Measurements from ENCODE around the gene CCL4. TPM values are rescaled to one million over a fixed set of nuclear protein-coding genes. Genes with fewer than 3 reads are reported as not detected.
A peak's percentile ranks its signal among the peaks of the same experiment; 100 is the strongest.

The CCL4 gene
- total and polyA plus RNA-seq, 7 experiments from 2014 or later, result 0.74 to 35.6 (median 2.2) TPM

GRCh38 chr17:36153895-36154610, 50.4 kb downstream of the CCL4 start:
- Histone ChIP-seq H3K27ac (ENCODE audit: low read depth, low read length) (no peak overlapping the region), H3K4me1 (ENCODE audit: control insufficient read depth in 2 of 2, insufficient read depth in 2 of 2, low read length in 2 of 2) (no peaks in the 10 kb centered on the region), H3K9me3 (ENCODE audit: control insufficient read depth in 2 of 3, low read length in 3 of 3) (no peaks in the 10 kb centered on the region), H3K36me3 (ENCODE audit: control insufficient read depth in 2 of 3, insufficient read depth in 3 of 3, low read length in 3 of 3) (no peaks in the 10 kb centered on the region), H3K27me3 (ENCODE audit: control insufficient read depth in 2 of 2, insufficient read depth in 2 of 2, low read length in 2 of 2) (no peaks in the 10 kb centered on the region), H3K4me3 (ENCODE audit: low read length) (no peak overlapping the region)
- intact Hi-C loops (cut with micrococcal nuclease), result no loop called here
- H3K27me3 Mint-ChIP-seq, result peaks cover 11 to 48% (median 24%) of the 10 kb centered on the region in 5 donors
- H3K4me1 Mint-ChIP-seq, result peaks cover 0 to 7% (median 2%) of the 10 kb centered on the region in 7 donors
- no peaks in the 10 kb centered on the region for H3K36me3 Mint-ChIP-seq
- ChIA-PET CTCF (no interaction called here), POLR2A (no interaction called here)
- no peaks in the 10 kb centered on the region for H3K9me3 Mint-ChIP-seq
- no peak overlapping the region for H3K4me3 Mint-ChIP-seq
- peak; percentile 25 for ATAC-seq
- no peak for DNase-seq
- peak overlapping the region in 2 of 9 donors; percentile 26 to 33 for H3K27ac Mint-ChIP-seq

Other genes starting within 250 kb of the CCL4 start
- gene HEATR9, start 234.9 kb upstream of the CCL4 start, total RNA-seq, result 1 to 10 TPM in 1 of 5 experiments, under 1 TPM in 1, not detected in 3; 0.22 to 1.9 TPM
- gene HEATR9, start 234.9 kb upstream of the CCL4 start, polyA plus RNA-seq, result under 1 TPM in 1 of 2 donors, not detected in 1; 0.09 TPM
- 100 to 1,000 TPM in 1 of 5 experiments, 10 to 100 TPM in 4; 17.0 to 192 (median 29.1) TPM for gene CCL5, start 223.5 kb upstream of the CCL4 start, total RNA-seq
- 1 to 10 TPM; 2.8 to 4.1 TPM for gene CCL5, start 223.5 kb upstream of the CCL4 start, polyA plus RNA-seq
- gene RDM1, start 173.1 kb upstream of the CCL4 start, total RNA-seq, result 1 to 10 TPM in 1 of 5 experiments, not detected in 4; 6.9 TPM
- gene RDM1, start 173.1 kb upstream of the CCL4 start, polyA plus RNA-seq, result under 1 TPM in 1 of 2 donors, not detected in 1; 0.39 TPM
- gene LYZL6, start 160.1 kb upstream of the CCL4 start, total RNA-seq, result not detected
- not detected for gene LYZL6, start 160.1 kb upstream of the CCL4 start, polyA plus RNA-seq
- gene CCL16, start 122.3 kb upstream of the CCL4 start, total RNA-seq, result not detected
- not detected for gene CCL16, start 122.3 kb upstream of the CCL4 start, polyA plus RNA-seq
- not detected for gene CCL14, start 117.1 kb upstream of the CCL4 start, total RNA-seq
- gene CCL14, start 117.1 kb upstream of the CCL4 start, polyA plus RNA-seq, result not detected
- gene CCL15, start 102.3 kb upstream of the CCL4 start, total RNA-seq, result not detected
- gene CCL15, start 102.3 kb upstream of the CCL4 start, polyA plus RNA-seq, result not detected
- gene CCL23, start 85.9 kb upstream of the CCL4 start, total RNA-seq, result not detected
- gene CCL23, start 85.9 kb upstream of the CCL4 start, polyA plus RNA-seq, result not detected
- not detected for gene CCL18, start 39.6 kb upstream of the CCL4 start, total RNA-seq
- gene CCL18, start 39.6 kb upstream of the CCL4 start, polyA plus RNA-seq, result not detected
- 10 to 100 TPM in 3 of 5 experiments, 1 to 10 TPM in 2; 1.6 to 72.5 (median 44.0) TPM for gene CCL3, start 13.7 kb upstream of the CCL4 start, total RNA-seq
- gene CCL3, start 13.7 kb upstream of the CCL4 start, polyA plus RNA-seq, result not detected
- 10 to 100 TPM in 2 of 5 experiments, 1 to 10 TPM in 3; 4.0 to 13.3 (median 9.7) TPM for gene TBC1D3B, start 72.8 kb downstream of the CCL4 start, total RNA-seq
- not detected for gene TBC1D3B, start 72.8 kb downstream of the CCL4 start, polyA plus RNA-seq
- 10 to 100 TPM in 2 of 5 experiments, 1 to 10 TPM in 1, under 1 TPM in 1, not detected in 1; 0.70 to 57.5 (median 17.7) TPM for gene CCL3L1, start 92.9 kb downstream of the CCL4 start, total RNA-seq
- not detected for gene CCL3L1, start 92.9 kb downstream of the CCL4 start, polyA plus RNA-seq
- 10 to 100 TPM in 1 of 5 experiments, 1 to 10 TPM in 2, not detected in 2; 5.3 to 10.0 (median 9.7) TPM for gene CCL4L2, start 107.2 kb downstream of the CCL4 start, total RNA-seq
- not detected for gene CCL4L2, start 107.2 kb downstream of the CCL4 start, polyA plus RNA-seq
- gene TBC1D3I, start 160.7 kb downstream of the CCL4 start, total RNA-seq, result 1 to 10 TPM in 1 of 5 experiments, under 1 TPM in 4; 0.16 to 1.1 (median 0.59) TPM
- under 1 TPM in 1 of 2 donors, not detected in 1; 0.19 TPM for gene TBC1D3I, start 160.7 kb downstream of the CCL4 start, polyA plus RNA-seq
- gene TBC1D3G, start 220.1 kb downstream of the CCL4 start, total RNA-seq, result not detected
- not detected for gene TBC1D3G, start 220.1 kb downstream of the CCL4 start, polyA plus RNA-seq

All from naive thymus-derived CD4-positive, alpha-beta T cell (primary cell).